Mesothelial cell of epicardium (in vitro differentiated cells): ENCODE data around the gene SLC35B2. TPM values are rescaled to one million over a fixed set of nuclear protein-coding genes. Genes with fewer than 3 reads are reported as not detected.

ENCODE experiments used
- DNase-seq, 2 experiments: peaks; one replicate each; pipeline ENCODE4 v3.0.0; 2021; ENCODE audit warnings: low spot score in 2 of 2; ENCODE audit not compliant: unreplicated experiment in 2 of 2
- H3K27ac Mint-ChIP-seq: 2 replicates; pipeline ENCODE4 v1.8.0; 2021; ENCODE audit warnings: mixed read lengths
- H3K27me3 Mint-ChIP-seq: 2 replicates; pipeline ENCODE4 v1.8.0; 2021; ENCODE audit warnings: low read depth, mixed read lengths
- H3K36me3 Mint-ChIP-seq: 2 replicates; pipeline ENCODE4 v1.8.0; 2021; ENCODE audit warnings: mixed read lengths
- H3K4me1 Mint-ChIP-seq: 2 replicates; pipeline ENCODE4 v1.8.0; 2021; ENCODE audit warnings: mixed read lengths
- H3K4me3 Mint-ChIP-seq: 2 replicates; pipeline ENCODE4 v1.8.0; 2021; ENCODE audit warnings: mild to moderate bottlenecking, moderate library complexity, mixed read lengths
- H3K9me3 Mint-ChIP-seq: 2 replicates; pipeline ENCODE4 v1.8.0; 2021; ENCODE audit warnings: mixed read lengths
- CTCF ChIP-seq: fragments of 200-600 bp; sonication (generic); IDR thresholded peaks from one replicate; pipeline ENCODE4 v1.5.0; 2021; ENCODE audit warnings: antibody characterized with exemption; ENCODE audit not compliant: unreplicated experiment
- total RNA-seq: library from RNA; stranded (reverse); gene quantifications from 3 replicates; pipeline ENCODE4 v1.2.1, GENCODE V29; 2021

The SLC35B2 gene
- total RNA-seq: 33.4 to 38.2 TPM (median 37.1 TPM) in 3 replicates

GRCh38 chr6:44257025-44257752, at the start of gene SLC35B2:
Gene SLC35B2 (minus strand): TSS chr6:44257528. CDS start chr6:44257410, 118 bp downstream.
- TF ChIP-seq CTCF: peak; percentile 58
- H3K4me3 Mint-ChIP-seq: peak within 1 kb of the TSS; percentile 75
- peak in 1 of 2 experiments; percentile 76 for DNase-seq
- no peaks in the 10 kb centered on the region for H3K9me3 Mint-ChIP-seq
- H3K27ac Mint-ChIP-seq: peak within 1 kb of the TSS; percentile 93
- H3K27me3 Mint-ChIP-seq: no peaks in the 10 kb centered on the region
- H3K4me1 Mint-ChIP-seq: peaks cover 21% of the 10 kb centered on the region
- peaks cover 20% of the 10 kb centered on the region for H3K36me3 Mint-ChIP-seq

- peaks cover 31% of the 10 kb centered on the region for H3K36me3 Mint-ChIP-seq
- no peaks in the 10 kb centered on the region for H3K27me3 Mint-ChIP-seq
- peaks cover 1% of the 10 kb centered on the region for H3K4me1 Mint-ChIP-seq
- TF ChIP-seq CTCF: no peak
- no peak overlapping the region for H3K27ac Mint-ChIP-seq
- no peak overlapping the region for H3K4me3 Mint-ChIP-seq
- DNase-seq: no peak
- no peaks in the 10 kb centered on the region for H3K9me3 Mint-ChIP-seq
These were observed 49.4 kb upstream of the SLC35B2 start for GRCh38 chr6:44306710-44307109.

- no peak for DNase-seq
- Mint-ChIP-seq H3K27ac (no peak overlapping the region), H3K9me3 (no peaks in the 10 kb centered on the region), H3K4me1 (no peaks in the 10 kb centered on the region), H3K36me3 (peaks cover 33% of the 10 kb centered on the region), H3K4me3 (no peak overlapping the region), H3K27me3 (no peaks in the 10 kb centered on the region)
- no peak for TF ChIP-seq CTCF
These were observed 47.9 kb upstream of the SLC35B2 start for GRCh38 chr6:44305200-44305725.

- Mint-ChIP-seq H3K4me3 (no peak overlapping the region), H3K36me3 (peaks cover 32% of the 10 kb centered on the region), H3K27me3 (no peaks in the 10 kb centered on the region), H3K27ac (no peak overlapping the region), H3K4me1 (no peaks in the 10 kb centered on the region), H3K9me3 (no peaks in the 10 kb centered on the region)
- TF ChIP-seq CTCF: peak; percentile 80
- DNase-seq: no peak
These were observed 47.2 kb upstream of the SLC35B2 start for GRCh38 chr6:44304282-44305199.

GRCh38 chr6:44303842-44304241, 46.5 kb upstream of the SLC35B2 start:
- DNase-seq: no peak
- H3K4me3 Mint-ChIP-seq: no peak overlapping the region
- no peak overlapping the region for H3K27ac Mint-ChIP-seq
- no peaks in the 10 kb centered on the region for H3K9me3 Mint-ChIP-seq
- no peak for TF ChIP-seq CTCF
- H3K4me1 Mint-ChIP-seq: no peaks in the 10 kb centered on the region
- peaks cover 6% of the 10 kb centered on the region for H3K27me3 Mint-ChIP-seq
- H3K36me3 Mint-ChIP-seq: peaks cover 28% of the 10 kb centered on the region
